CD4-positive, CD25-positive, alpha-beta regulatory T cell (primary cell): ENCODE results near the gene ZNF787. TPM values are rescaled to one million over a fixed set of nuclear protein-coding genes. Genes with fewer than 3 reads are reported as not detected.
A peak's percentile ranks its signal among the peaks of the same experiment; 100 is the strongest.

Source experiments
- ATAC-seq, 2 donors: fragments of 150-1000 bp; cut with Tn5 transposase; one replicate each; pipeline ENCODE4 v1.10.0; 2021; ENCODE audit warnings: low read depth in 2 of 2, moderate number of reproducible peaks in 2 of 2, moderate library complexity in 1 of 2
- DNase-seq, 3 donors: peaks; one replicate each; pipeline versions ENCODE4 v3.0.0 to v3.0.0-alpha.2; 2012 to 2022; ENCODE audit warnings: mixed read lengths in 1 of 3
- H3K27ac ChIP-seq: one replicate; pipeline ENCODE4 v1.7.0; 2013; ENCODE audit warnings: mild to moderate bottlenecking, low read length; ENCODE audit not compliant: insufficient read depth, poor library complexity, severe bottlenecking
- H3K27me3 ChIP-seq: one replicate; pipeline ENCODE4 v1.7.0; 2013; ENCODE audit warnings: low read length; ENCODE audit not compliant: control insufficient read depth, insufficient read depth
- H3K36me3 ChIP-seq: one replicate; pipeline ENCODE4 v1.7.0; 2013; ENCODE audit warnings: mild to moderate bottlenecking, low read length, moderate library complexity; ENCODE audit not compliant: control insufficient read depth, insufficient read depth
- H3K4me1 ChIP-seq: 2 replicates; pipeline ENCODE4 v1.7.0; 2013; ENCODE audit warnings: mild to moderate bottlenecking, low read length; ENCODE audit not compliant: insufficient read depth, control insufficient read depth, poor library complexity, severe bottlenecking
- H3K4me3 ChIP-seq: one replicate; pipeline ENCODE4 v1.7.0; 2013; ENCODE audit warnings: low read depth, mild to moderate bottlenecking, low read length, moderate library complexity
- H3K9me3 ChIP-seq, 2 experiments: 1 replicate in 1 of 2; 2 replicates in 1 of 2; pipeline ENCODE4 v1.7.0; 2013; ENCODE audit warnings: low read length in 2 of 2, mild to moderate bottlenecking in 1 of 2, moderate library complexity in 1 of 2; ENCODE audit not compliant: control insufficient read depth in 2 of 2
- H3K27ac Mint-ChIP-seq, 3 donors: one replicate each; pipeline ENCODE4 v1.8.0; 2020 to 2022; ENCODE audit warnings: mild to moderate bottlenecking in 3 of 3, mixed read lengths in 3 of 3, moderate library complexity in 2 of 3
- H3K27me3 Mint-ChIP-seq: one replicate; pipeline ENCODE4 v1.8.0; 2022; ENCODE audit warnings: mild to moderate bottlenecking, mixed read lengths
- H3K36me3 Mint-ChIP-seq: one replicate; pipeline ENCODE4 v1.8.0; 2020; ENCODE audit warnings: mixed read lengths
- H3K4me1 Mint-ChIP-seq, 4 donors: one replicate each; pipeline ENCODE4 v1.8.0; 2020 to 2022; ENCODE audit warnings: mixed read lengths in 4 of 4, mild to moderate bottlenecking in 1 of 4
- H3K4me3 Mint-ChIP-seq, 4 donors: one replicate each; pipeline ENCODE4 v1.8.0; 2020 to 2022; ENCODE audit warnings: mild to moderate bottlenecking in 4 of 4, mixed read lengths in 4 of 4, moderate library complexity in 3 of 4
- H3K9me3 Mint-ChIP-seq, 7 donors: one replicate each; pipeline ENCODE4 v1.8.0; 2020 to 2022; ENCODE audit warnings: mixed read lengths in 7 of 7, mild to moderate bottlenecking in 3 of 7, moderate library complexity in 2 of 7
- polyA plus RNA-seq, 4 donors: library from polyadenylated mRNA; unstranded; fragments of 300-500 nt; fragmentation: Illumina TruSeq; gene quantifications; one replicate each; pipeline ENCODE4 v1.2.3, GENCODE V29; 2021
- total RNA-seq: library from RNA; stranded (reverse); gene quantifications from one replicate; pipeline ENCODE4 v1.2.3, GENCODE V29; 2022

ZNF787 gene
- total and polyA plus RNA-seq, 5 donors from 2014 or later, result 0.73 to 21.4 (median 1.5) TPM

GRCh38 chr19:56111601-56112312 lies 9.3 kb downstream of the ZNF787 start:
- Mint-ChIP-seq H3K27ac (peak overlapping the region in 1 of 3 donors; percentile 20), H3K36me3 (peaks cover 5% of the 10 kb centered on the region), H3K9me3 (no peaks in the 10 kb centered on the region), H3K27me3 (no peaks in the 10 kb centered on the region), H3K4me3 (no peak overlapping the region), H3K4me1 (peaks cover 0 to 68% (median 30%) of the 10 kb centered on the region in 4 donors)
- Histone ChIP-seq H3K4me3 (no peak overlapping the region), H3K27ac (no peak overlapping the region), H3K36me3 (peaks cover 4% of the 10 kb centered on the region), H3K4me1 (peaks cover 15% of the 10 kb centered on the region), H3K9me3 (no peaks in the 10 kb centered on the region), H3K27me3 (no peaks in the 10 kb centered on the region)
- DNase-seq, result peak in 1 of 3 donors; percentile 68
- ATAC-seq, result peak; percentile 73 to 74

- Histone ChIP-seq H3K9me3 (no peaks in the 10 kb centered on the region), H3K27ac (peak overlapping the region; percentile 19), H3K27me3 (no peaks in the 10 kb centered on the region), H3K4me1 (peaks cover 15% of the 10 kb centered on the region), H3K36me3 (peaks cover 2% of the 10 kb centered on the region), H3K4me3 (no peak overlapping the region)
- Mint-ChIP-seq H3K4me3 (no peak overlapping the region), H3K27ac (peak overlapping the region in 1 of 3 donors; percentile 53), H3K36me3 (peaks cover 9% of the 10 kb centered on the region), H3K4me1 (peaks cover 0 to 73% (median 34%) of the 10 kb centered on the region in 4 donors), H3K27me3 (no peaks in the 10 kb centered on the region), H3K9me3 (peaks cover 0 to 2% (median 0%) of the 10 kb centered on the region in 7 donors)
- ATAC-seq (no peak), DNase-seq (no peak)
Measured at GRCh38 chr19:56110515-56111448, 10.3 kb downstream of the ZNF787 start.

DNA sequence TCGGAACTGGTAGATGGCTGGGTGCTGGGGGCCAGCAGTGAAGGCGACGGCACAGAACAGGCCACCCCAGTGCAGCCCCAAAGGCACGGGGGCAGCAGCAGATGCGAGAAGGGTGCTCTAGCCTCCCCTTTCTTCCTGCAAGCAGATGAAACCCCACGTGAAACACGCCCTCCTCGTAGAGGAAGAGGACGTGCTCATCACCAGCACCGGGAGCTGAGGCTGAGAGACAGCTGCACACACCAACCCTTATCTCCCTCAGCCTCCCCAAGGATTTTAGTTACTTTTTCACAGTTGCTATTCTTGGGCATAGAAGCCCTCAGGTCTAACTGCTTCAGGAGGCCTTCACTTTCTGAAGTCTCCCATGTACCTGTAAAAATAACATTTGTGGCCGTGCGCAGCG lies 11.9 kb downstream of the ZNF787 start:
- H3K36me3 ChIP-seq, result no peaks in the 10 kb centered on the region
- no peak overlapping the region for H3K4me3 ChIP-seq
- peaks cover 9% of the 10 kb centered on the region for H3K36me3 Mint-ChIP-seq
- no peak overlapping the region for H3K27ac Mint-ChIP-seq
- H3K4me1 ChIP-seq, result peaks cover 15% of the 10 kb centered on the region
- peaks cover 0 to 73% (median 30%) of the 10 kb centered on the region in 4 donors for H3K4me1 Mint-ChIP-seq
- peaks cover 0 to 2% (median 0%) of the 10 kb centered on the region in 7 donors for H3K9me3 Mint-ChIP-seq
- no peaks in the 10 kb centered on the region for H3K27me3 ChIP-seq
- no peaks in the 10 kb centered on the region for H3K9me3 ChIP-seq
- no peaks in the 10 kb centered on the region for H3K27me3 Mint-ChIP-seq
- H3K4me3 Mint-ChIP-seq, result no peak overlapping the region
- ATAC-seq (no peak), DNase-seq (no peak)
- H3K27ac ChIP-seq, result no peak overlapping the region

DNA sequence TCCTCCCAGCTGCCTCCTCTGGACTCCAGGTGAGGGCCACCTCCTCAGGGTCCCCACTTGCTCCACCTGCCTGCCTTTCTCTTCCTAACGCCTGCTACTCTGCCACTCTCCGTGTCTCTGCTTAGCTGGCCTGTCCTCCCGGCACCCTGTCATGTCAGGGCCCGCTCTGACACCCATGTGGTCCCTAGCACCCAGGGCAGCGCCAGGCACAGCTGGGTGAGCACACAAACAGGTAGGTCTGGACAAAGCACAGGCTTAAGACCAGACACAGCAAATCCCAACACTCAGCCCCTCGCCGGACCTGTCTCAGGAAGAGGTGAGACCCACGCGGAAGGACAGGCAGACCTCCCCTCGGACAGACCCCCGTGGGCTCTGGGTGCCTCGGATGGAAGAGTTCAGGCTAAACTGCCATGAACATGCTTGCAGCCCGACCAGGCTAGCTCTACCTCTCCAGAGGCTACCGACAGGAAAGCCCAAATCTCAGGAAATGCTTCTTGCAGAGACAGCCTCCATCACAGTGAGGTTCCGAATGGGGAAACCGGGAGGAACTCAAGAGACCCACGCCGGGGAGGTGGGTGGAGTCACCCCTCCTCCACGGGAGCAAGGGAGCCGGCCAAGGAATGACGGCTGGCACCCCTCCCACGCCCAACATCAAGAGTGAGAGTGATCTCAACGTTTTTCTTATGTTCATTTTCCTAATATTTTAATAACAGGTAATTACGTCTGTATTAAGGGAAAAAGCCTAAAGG lies 12.5 kb downstream of the ZNF787 start:
- Mint-ChIP-seq H3K4me1 (peaks cover 0 to 68% (median 28%) of the 10 kb centered on the region in 4 donors), H3K4me3 (peak overlapping the region in 1 of 4 donors; percentile 15), H3K27ac (no peak overlapping the region), H3K27me3 (no peaks in the 10 kb centered on the region), H3K9me3 (peaks cover 0 to 2% (median 0%) of the 10 kb centered on the region in 7 donors), H3K36me3 (peaks cover 9% of the 10 kb centered on the region)
- Histone ChIP-seq H3K27me3 (no peaks in the 10 kb centered on the region), H3K9me3 (no peaks in the 10 kb centered on the region), H3K4me1 (peaks cover 15% of the 10 kb centered on the region), H3K36me3 (no peaks in the 10 kb centered on the region), H3K4me3 (no peak overlapping the region), H3K27ac (no peak overlapping the region)
- no peak for ATAC-seq
- DNase-seq, result no peak

- Histone ChIP-seq H3K4me3 (no peak overlapping the region), H3K9me3 (no peaks in the 10 kb centered on the region), H3K27ac (no peak overlapping the region), H3K36me3 (no peaks in the 10 kb centered on the region), H3K4me1 (peaks cover 9% of the 10 kb centered on the region), H3K27me3 (no peaks in the 10 kb centered on the region)
- Mint-ChIP-seq H3K36me3 (peaks cover 4% of the 10 kb centered on the region), H3K27ac (no peak overlapping the region), H3K9me3 (peaks cover 0 to 2% (median 0%) of the 10 kb centered on the region in 7 donors), H3K27me3 (no peaks in the 10 kb centered on the region), H3K4me1 (peaks cover 0 to 60% (median 21%) of the 10 kb centered on the region in 4 donors), H3K4me3 (no peak overlapping the region)
- no peak for ATAC-seq
- no peak for DNase-seq
Measured at GRCh38 chr19:56107626-56108351, 13.3 kb downstream of the ZNF787 start.

DNA sequence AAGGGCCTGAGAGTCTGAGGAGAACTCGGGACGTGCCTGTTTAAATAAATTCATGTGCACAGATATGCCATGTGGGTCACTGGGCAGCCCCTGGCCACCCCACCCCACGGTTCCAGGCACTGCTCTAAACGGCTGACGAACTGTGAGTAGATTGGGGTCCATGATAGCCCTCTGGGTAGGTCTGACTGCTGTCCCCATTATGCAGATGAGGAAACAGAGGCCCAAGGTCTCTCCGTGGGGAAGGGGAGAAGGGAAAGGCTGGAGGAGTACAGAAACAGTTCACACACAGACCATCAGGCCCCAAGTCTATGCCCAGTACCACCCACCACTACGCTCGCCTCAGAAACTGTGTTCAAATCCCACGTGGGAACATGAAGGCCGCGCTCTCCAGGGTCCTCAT lies 14.1 kb downstream of the ZNF787 start:
- Mint-ChIP-seq H3K36me3 (peaks cover 6% of the 10 kb centered on the region), H3K4me1 (peaks cover 0 to 55% (median 15%) of the 10 kb centered on the region in 4 donors), H3K27me3 (no peaks in the 10 kb centered on the region), H3K9me3 (peaks cover 0 to 2% (median 0%) of the 10 kb centered on the region in 7 donors), H3K27ac (peak overlapping the region in 1 of 3 donors; percentile 83), H3K4me3 (peak overlapping the region in 1 of 4 donors; percentile 16)
- no peak for ATAC-seq
- Histone ChIP-seq H3K27ac (no peak overlapping the region), H3K4me1 (peaks cover 5% of the 10 kb centered on the region), H3K4me3 (no peak overlapping the region), H3K36me3 (peaks cover under 1% of the 10 kb centered on the region), H3K27me3 (no peaks in the 10 kb centered on the region), H3K9me3 (no peaks in the 10 kb centered on the region)
- DNase-seq, result no peak

- peak overlapping the region in 1 of 4 donors; percentile 16 for H3K4me3 Mint-ChIP-seq
- no peak overlapping the region for H3K4me3 ChIP-seq
Measured at GRCh38 chr19:56106397-56106849, 14.7 kb downstream of the ZNF787 start.

More at GRCh38 chr19:56106397-56106849, 14.7 kb downstream of the ZNF787 start:
- H3K4me1 Mint-ChIP-seq, result peaks cover 0 to 49% (median 15%) of the 10 kb centered on the region in 4 donors
- no peaks in the 10 kb centered on the region for H3K27me3 Mint-ChIP-seq
- H3K27ac Mint-ChIP-seq, result no peak overlapping the region
- Histone ChIP-seq H3K4me1 (peaks cover 3% of the 10 kb centered on the region), H3K27me3 (no peaks in the 10 kb centered on the region), H3K36me3 (peaks cover 6% of the 10 kb centered on the region), H3K9me3 (no peaks in the 10 kb centered on the region), H3K27ac (no peak overlapping the region)
- DNase-seq, result no peak
- peaks cover 0 to 2% (median 0%) of the 10 kb centered on the region in 7 donors for H3K9me3 Mint-ChIP-seq
- H3K36me3 Mint-ChIP-seq, result peaks cover 10% of the 10 kb centered on the region
- ATAC-seq, result no peak
